Measurements from ENCODE around the gene CLEC16A. TPM values are rescaled to one million over a fixed set of nuclear protein-coding genes. Genes with fewer than 3 reads are reported as not detected.

Gene CLEC16A
- total RNA-seq, 4 donors from 2014 or later: 38.2 to 153 (median 92.7) TPM

DNA sequence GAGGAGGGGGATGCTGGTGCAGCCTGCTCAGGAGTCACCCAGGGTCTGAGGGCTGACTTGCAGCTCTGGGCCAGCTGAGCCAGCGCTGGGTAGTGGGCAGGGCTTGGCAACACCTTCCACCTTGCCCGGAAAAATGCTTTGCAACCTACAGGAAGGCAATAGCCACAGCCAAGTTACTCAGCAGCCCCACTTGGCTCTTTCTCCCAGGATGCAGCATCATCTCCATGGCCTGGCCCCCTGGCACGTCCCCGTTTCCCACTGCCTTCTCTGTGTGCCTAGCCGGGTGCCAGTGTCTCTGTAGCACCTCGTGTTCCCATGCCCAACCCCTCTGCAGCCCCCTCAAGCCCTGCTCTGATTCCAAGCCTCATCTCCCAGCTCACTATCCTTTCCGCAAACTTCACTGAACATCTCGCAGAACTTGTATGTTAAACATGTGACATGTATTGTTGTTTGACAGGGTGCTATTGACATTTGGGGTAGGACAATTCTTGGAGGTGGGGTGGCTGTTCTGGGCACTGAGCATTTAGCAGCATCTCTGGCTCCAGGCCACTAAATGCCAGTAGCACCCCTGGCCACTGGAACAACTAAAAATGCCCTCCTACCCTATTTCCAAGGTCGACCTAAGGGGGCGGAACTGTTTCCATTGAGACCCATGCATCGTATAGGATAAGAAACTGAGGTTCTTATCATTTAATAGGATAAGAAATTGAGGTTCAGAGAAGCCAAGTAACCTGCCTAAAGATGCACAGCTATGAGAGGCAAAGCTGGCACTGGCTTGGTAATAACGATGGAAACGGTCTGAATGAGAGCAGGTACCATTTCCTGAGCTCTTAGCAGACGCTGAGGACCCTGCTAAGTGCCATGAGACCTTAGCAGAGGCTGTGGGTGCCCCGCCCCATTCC is 14.3 kb upstream of the CLEC16A start:
- TF ChIP-seq, protein P1, sequence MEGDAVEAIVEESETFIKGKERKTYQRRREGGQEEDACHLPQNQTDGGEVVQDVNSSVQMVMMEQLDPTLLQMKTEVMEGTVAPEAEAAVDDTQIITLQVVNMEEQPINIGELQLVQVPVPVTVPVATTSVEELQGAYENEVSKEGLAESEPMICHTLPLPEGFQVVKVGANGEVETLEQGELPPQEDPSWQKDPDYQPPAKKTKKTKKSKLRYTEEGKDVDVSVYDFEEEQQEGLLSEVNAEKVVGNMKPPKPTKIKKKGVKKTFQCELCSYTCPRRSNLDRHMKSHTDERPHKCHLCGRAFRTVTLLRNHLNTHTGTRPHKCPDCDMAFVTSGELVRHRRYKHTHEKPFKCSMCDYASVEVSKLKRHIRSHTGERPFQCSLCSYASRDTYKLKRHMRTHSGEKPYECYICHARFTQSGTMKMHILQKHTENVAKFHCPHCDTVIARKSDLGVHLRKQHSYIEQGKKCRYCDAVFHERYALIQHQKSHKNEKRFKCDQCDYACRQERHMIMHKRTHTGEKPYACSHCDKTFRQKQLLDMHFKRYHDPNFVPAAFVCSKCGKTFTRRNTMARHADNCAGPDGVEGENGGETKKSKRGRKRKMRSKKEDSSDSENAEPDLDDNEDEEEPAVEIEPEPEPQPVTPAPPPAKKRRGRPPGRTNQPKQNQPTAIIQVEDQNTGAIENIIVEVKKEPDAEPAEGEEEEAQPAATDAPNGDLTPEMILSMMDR (IDR thresholded peaks at IDR 0.05): no peak
- TF ChIP-seq POLR2A (IDR thresholded peaks at IDR 0.05): no peak
- no peak for TF ChIP-seq POLR2AphosphoS5 (IDR thresholded peaks at IDR 0.05)
- no peak for TF ChIP-seq EP300 (IDR thresholded peaks at IDR 0.05; ENCODE audit: low read depth)
- H3K27ac ChIP-seq: no peak overlapping the region
- H3K9me3 ChIP-seq: no peaks in the 10 kb centered on the region
- H3K36me3 ChIP-seq: peaks cover 0 to 23% (median 0%) of the 10 kb centered on the region in 4 donors
- no peaks in the 10 kb centered on the region for H3K27me3 ChIP-seq
- H3K4me1 ChIP-seq: peaks cover 1 to 13% (median 10%) of the 10 kb centered on the region in 4 donors
- intact Hi-C loops (cut with DNase I; ENCODE audit: low total_unique reads): loop anchor here (10.0 kb wide), 1 partner anchor 105 kb away; no protein-coding TSS in a partner anchor
- 40 to 73% methylated on average over 1 to 15 of the region's 15 CpGs for WGBS, 2 donors (ENCODE audit: low coverage in 1 of 2)
- in situ Hi-C loops (cut with MboI; ENCODE audit: low pct_ligation_motif_present in 1 of 4, low pct_unique_long_range_greater_than_20kb in 1 of 4, low sequenced_read_pairs in 3 of 4): loop anchor here in 2 of 4 donors (10.0 kb wide), 1 partner anchor 185 kb away; the partner anchor contains the start of gene NUBP1 (in 2 of the 2)
- H3K4me3 ChIP-seq: no peak overlapping the region
- no peak for DNase-seq

DNA sequence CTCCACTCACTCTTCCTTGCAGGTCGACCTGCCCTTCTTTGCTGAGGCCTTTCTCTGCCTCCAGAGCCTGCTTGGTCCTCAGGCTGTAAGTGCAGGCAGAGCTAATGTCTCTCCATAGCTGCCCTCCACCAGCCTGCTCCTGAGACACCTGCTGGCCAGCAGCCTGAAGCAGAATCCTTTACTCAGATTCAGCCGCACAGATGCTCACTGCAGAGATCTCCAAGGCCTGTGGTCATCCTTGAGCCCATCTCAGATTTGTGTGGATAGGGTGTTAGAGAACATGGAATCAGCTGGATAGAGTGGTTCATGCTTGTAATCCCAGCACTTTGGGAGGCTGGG is 13.6 kb upstream of the CLEC16A start:
- in situ Hi-C loops (cut with MboI; ENCODE audit: low pct_ligation_motif_present in 1 of 4, low pct_unique_long_range_greater_than_20kb in 1 of 4, low sequenced_read_pairs in 3 of 4): loop anchor here in 1 of 4 donors (10.0 kb wide), 1 partner anchor 186 kb away; the partner anchor contains the start of gene NUBP1
- Histone ChIP-seq H3K27ac (no peak overlapping the region), H3K9me3 (no peaks in the 10 kb centered on the region), H3K4me1 (peaks cover 7 to 17% (median 16%) of the 10 kb centered on the region in 4 donors), H3K27me3 (no peaks in the 10 kb centered on the region), H3K36me3 (peaks cover 0 to 17% (median 0%) of the 10 kb centered on the region in 4 donors), H3K4me3 (no peak overlapping the region)
- no peak for DNase-seq
- WGBS, 2 donors (ENCODE audit: low coverage in 1 of 2): 66% methylated on average over 2 of the region's 2 CpGs; no CpG with 5 or more reads in 1 of the 2 donors
- TF ChIP-seq, protein P1 (IDR thresholded peaks at IDR 0.05): no peak
- TF ChIP-seq POLR2AphosphoS5 (IDR thresholded peaks at IDR 0.05) (no peak), EP300 (IDR thresholded peaks at IDR 0.05; ENCODE audit: low read depth) (no peak), POLR2A (IDR thresholded peaks at IDR 0.05) (no peak)
- intact Hi-C loops (cut with DNase I; ENCODE audit: low total_unique reads): no loop called here

DNA sequence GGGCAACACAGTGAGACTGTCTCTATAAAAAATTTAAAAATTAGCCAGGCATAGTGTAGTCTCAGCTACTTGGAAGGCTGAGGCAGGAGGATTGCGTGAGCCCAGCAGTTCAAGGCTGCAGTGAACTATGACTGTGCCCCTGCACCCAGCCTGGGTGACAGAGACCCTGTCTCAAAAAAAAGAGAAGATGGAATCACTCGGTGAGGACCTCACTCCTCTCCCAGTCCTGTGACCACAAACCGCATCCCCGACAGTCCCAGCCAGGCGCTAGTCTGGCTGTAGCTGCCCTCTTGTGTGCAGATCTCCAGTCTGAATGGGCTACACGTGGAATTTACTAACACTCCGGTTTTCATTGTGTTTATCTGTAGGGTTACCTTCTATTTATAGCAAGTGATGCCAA is 13.2 kb upstream of the CLEC16A start:
- no peaks in the 10 kb centered on the region for H3K9me3 ChIP-seq
- H3K27ac ChIP-seq: no peak overlapping the region
- peaks cover 7 to 21% (median 19%) of the 10 kb centered on the region in 4 donors for H3K4me1 ChIP-seq
- H3K27me3 ChIP-seq: no peaks in the 10 kb centered on the region
- in situ Hi-C loops (cut with MboI; ENCODE audit: low pct_ligation_motif_present in 1 of 4, low pct_unique_long_range_greater_than_20kb in 1 of 4, low sequenced_read_pairs in 3 of 4) (loop anchor here in 1 of 4 donors (10.0 kb wide), 1 partner anchor 186 kb away; the partner anchor contains the start of gene NUBP1), intact Hi-C loops (cut with DNase I; ENCODE audit: low total_unique reads) (no loop called here)
- no peak for DNase-seq
- peaks cover 0 to 16% (median 0%) of the 10 kb centered on the region in 4 donors for H3K36me3 ChIP-seq
- H3K4me3 ChIP-seq: no peak overlapping the region
- TF ChIP-seq POLR2A (IDR thresholded peaks at IDR 0.05): no peak
- TF ChIP-seq, protein P1 (IDR thresholded peaks at IDR 0.05): no peak
- no peak for TF ChIP-seq POLR2AphosphoS5 (IDR thresholded peaks at IDR 0.05)
- WGBS, 2 donors (ENCODE audit: low coverage in 1 of 2): 80% methylated on average over 7 of the region's 7 CpGs; no CpG with 5 or more reads in 1 of the 2 donors

DNA sequence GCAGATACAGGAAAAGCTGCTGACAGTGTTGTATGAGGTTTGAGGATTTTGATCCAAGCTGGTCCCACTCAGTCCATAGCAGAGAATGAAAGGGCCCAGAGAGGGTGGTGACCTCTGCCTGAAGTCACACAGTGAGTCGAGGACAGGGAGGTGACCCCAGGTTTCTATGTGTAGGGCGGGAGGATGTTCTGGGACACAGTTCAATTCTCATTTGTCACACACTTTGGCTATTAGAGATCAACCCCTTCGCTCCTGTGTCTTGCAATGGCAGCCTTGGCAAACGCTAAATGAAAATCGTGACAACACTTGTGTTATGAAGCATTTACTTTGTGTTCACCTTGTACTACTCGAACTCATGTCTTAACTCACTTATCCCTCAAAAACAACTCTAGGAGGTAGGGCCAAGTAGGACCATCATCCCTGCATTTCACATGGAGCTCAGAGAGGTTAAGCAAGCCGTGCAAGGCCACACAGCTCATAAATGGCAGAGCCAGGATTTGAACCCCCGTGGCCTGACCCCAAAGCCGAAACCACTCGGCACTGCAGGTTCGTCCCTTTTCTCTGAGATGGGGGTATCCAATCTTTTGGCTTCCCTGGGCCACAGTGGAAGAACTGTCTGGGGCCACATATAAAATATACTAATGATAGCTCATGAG is 12.3 kb upstream of the CLEC16A start:
- intact Hi-C loops (cut with DNase I; ENCODE audit: low total_unique reads) (loop anchor here (1.0 kb wide), 1 partner anchor 25 kb away; no protein-coding TSS in a partner anchor), in situ Hi-C loops (cut with MboI; ENCODE audit: low pct_ligation_motif_present in 1 of 4, low pct_unique_long_range_greater_than_20kb in 1 of 4, low sequenced_read_pairs in 3 of 4) (loop anchor here in 1 of 4 donors (10.0 kb wide), 1 partner anchor 187 kb away; the partner anchor contains the start of gene NUBP1)
- DNase-seq: no peak
- H3K4me1 ChIP-seq: peaks cover 13 to 30% (median 25%) of the 10 kb centered on the region in 4 donors
- no peaks in the 10 kb centered on the region for H3K27me3 ChIP-seq
- TF ChIP-seq, protein P1 (IDR thresholded peaks at IDR 0.05): no peak
- no peak for TF ChIP-seq POLR2AphosphoS5 (IDR thresholded peaks at IDR 0.05)
- no peak for TF ChIP-seq POLR2A (IDR thresholded peaks at IDR 0.05)
- TF ChIP-seq EP300 (IDR thresholded peaks at IDR 0.05; ENCODE audit: low read depth): no peak
- no peak overlapping the region for H3K27ac ChIP-seq
- no peaks in the 10 kb centered on the region for H3K9me3 ChIP-seq
- peaks cover 0 to 16% (median 0%) of the 10 kb centered on the region in 4 donors for H3K36me3 ChIP-seq
- 90 to 93% methylated on average over 10 to 11 of the region's 11 CpGs for WGBS, 2 donors (ENCODE audit: low coverage in 1 of 2)
- H3K4me3 ChIP-seq: no peak overlapping the region

Measured in transverse colon (tissue), 4 donors.